GM13976 (cell line): ENCODE measurements around the gene C1orf210.

Experiments
- DNase-seq: peaks from one replicate; pipeline ENCODE4 v3.0.0; 2012; ENCODE audit warnings: low spot score
- in situ Hi-C: fragments of 300-500 bp; cut with MboI; formaldehyde crosslinking; loops from one replicate; pipeline ENCODE4 v1.12.0; 2022; ENCODE audit warnings: low sequenced_read_pairs, mixed read lengths, inconsistent platforms; ENCODE audit not compliant: unreplicated experiment
- TF ChIP-seq, protein P1 (sequence below): IDR thresholded peaks from 2 replicates; pipeline ENCODE4 v1.5.1; 2012; ENCODE audit warnings: borderline replicate concordance, mild to moderate bottlenecking; ENCODE audit not compliant: insufficient read depth; ENCODE audit errors: extremely low read depth, missing control alignments, control extremely low read depth

The C1orf210 gene

DNA sequence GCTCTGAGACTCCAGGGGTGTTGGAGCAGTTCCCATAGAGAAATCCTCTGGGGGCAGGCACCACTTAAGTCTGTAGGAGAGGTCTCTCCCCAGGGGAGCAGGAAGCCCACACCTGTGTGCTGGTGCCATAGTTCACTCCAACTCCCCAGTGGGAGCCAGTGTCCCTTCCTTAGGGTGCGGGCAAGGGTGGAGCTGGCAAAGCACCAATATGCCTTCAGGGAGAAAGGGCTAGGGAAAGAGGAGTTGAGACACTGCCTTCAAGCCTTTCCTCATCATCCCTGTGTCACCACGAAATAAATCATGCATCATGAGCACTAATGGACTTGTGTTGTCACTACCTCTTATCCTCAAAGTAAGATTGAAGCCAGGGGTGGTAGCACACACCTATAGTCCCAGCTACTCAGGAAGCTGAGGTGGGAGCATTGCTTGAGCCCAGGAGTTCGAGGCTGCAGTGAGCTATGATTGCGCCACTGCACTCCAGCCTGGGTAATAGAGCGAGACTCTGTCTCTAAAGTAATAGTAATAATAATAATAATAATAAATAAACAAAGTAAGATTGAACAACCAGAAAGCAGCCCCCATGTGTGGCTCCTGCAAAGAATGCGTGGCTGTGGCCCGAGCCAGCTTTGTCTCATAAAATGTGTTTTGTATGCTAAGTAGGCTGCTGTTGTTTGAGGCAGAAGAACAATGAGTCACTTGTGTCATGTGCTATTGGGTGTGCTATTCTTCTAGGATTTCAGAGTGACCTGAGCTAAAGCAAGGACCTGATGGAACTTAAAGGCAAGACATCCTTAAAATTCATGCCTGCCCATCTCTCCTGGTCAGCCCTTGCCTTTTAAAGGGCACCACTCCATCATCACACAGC is 8.7 kb upstream of the C1orf210 start:
- TF ChIP-seq, protein P1, sequence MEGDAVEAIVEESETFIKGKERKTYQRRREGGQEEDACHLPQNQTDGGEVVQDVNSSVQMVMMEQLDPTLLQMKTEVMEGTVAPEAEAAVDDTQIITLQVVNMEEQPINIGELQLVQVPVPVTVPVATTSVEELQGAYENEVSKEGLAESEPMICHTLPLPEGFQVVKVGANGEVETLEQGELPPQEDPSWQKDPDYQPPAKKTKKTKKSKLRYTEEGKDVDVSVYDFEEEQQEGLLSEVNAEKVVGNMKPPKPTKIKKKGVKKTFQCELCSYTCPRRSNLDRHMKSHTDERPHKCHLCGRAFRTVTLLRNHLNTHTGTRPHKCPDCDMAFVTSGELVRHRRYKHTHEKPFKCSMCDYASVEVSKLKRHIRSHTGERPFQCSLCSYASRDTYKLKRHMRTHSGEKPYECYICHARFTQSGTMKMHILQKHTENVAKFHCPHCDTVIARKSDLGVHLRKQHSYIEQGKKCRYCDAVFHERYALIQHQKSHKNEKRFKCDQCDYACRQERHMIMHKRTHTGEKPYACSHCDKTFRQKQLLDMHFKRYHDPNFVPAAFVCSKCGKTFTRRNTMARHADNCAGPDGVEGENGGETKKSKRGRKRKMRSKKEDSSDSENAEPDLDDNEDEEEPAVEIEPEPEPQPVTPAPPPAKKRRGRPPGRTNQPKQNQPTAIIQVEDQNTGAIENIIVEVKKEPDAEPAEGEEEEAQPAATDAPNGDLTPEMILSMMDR = no peak
- in situ Hi-C loops = no loop called here
- no peak for DNase-seq

DNA sequence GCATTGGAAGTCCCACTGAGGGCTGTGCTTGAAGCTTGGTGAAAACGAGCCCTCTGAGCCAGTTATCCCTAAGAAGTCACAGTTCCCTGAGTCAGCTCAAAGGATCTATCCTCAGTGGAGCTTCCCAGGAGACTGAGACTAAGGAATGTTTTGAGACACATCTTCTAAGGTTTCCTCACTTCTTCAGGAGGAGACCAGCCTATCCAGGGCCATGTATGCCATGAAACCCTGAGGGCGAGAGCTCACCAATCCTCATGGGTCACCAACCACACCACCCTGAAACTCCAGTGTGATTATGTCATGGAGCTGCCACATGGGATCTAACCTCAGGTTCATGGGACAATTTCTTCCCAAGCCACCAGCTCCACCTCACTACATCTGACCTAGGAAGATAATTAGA is 7.8 kb upstream of the C1orf210 start:
- in situ Hi-C loops = no loop called here
- DNase-seq = no peak
- TF ChIP-seq, protein P1 = no peak

DNA sequence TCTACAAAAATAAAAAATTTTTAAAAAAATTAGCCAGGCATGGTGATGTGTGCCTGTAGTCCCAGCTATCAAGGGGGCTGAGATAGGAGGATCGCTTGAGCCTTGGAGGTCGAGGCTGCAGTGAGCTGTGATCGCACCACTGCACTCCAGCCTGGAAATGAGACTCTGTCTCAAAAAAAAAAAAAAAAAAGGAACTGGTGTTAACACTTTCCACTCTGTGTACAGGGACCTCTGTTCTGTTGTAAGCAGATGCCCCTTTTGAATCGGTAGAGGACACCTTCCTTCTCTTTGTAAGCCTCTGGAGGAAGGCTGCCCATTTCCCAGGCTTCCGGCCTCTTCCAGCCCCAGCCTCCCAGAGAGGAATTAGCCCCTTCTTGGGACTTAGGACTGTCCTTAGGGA is 7.3 kb upstream of the C1orf210 start:
- TF ChIP-seq, protein P1 = no peak
- in situ Hi-C loops = no loop called here

DNA sequence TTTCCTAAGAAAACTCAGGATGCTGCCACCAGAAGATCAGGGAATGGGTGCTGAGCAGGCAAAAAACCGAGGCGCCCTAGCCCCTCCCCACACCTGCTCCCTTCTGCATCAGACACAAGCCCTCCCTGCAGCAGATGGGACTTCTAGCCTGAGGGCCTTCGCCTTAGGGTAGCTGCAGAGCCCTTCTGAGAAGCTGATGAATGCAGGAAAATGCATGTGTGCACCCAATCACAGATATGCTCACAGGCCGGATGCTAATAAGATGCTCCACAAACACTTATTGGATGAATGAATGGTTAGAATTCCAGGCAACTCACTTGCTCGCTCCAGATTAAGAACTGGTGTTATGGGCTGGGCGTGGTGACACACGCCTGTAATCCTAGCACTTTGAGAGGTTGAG is 6.8 kb upstream of the C1orf210 start:
- in situ Hi-C loops = no loop called here
- no peak for DNase-seq
- TF ChIP-seq, protein P1 = no peak

More for the DNA sequence above, 7.3 kb upstream of the C1orf210 start:
- no peak for DNase-seq

DNA sequence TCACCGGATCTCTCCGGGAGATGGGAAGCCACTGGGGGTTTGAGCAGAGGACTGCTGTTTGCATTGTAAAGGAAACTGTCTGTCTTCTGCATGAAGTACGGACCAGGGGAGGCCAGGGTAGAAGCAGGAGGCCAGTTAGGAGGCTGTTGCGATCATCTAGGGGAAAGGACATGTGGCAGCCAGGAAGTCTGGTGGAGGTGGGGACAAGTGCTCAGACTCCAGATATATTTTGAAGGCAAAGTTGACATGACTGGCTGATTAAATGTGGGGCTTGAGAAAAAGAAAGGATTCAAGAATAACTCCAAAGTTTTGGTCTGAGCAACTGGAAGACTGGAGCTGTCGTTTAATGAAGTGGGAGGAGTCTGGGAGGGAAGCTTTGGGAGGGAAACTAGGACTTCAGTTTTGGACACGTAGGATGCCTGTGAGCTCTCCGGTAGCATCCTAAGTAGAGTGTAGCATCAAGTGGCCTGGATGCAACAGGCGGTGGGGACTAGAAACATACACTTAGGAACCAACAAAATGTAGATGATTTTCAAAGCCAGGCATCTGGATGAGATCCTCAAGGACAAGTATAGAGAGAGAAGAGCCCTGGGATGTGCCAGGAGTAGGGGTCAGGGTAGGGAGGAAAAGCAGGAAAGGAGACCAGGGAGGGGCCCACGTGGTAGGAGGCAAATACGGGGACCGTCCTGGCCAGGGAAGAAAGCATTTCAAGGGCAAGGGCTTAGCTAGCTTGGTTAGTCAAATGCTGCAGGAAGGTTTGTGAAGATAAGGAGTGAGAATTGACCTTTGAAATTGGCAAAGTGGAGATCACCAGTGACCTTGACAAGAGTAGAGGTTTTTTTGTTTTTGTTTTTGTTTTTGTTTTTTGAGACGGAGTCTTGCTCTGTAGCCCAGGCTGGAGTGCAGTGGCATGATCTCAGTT is 3.7 kb upstream of the C1orf210 start:
- DNase-seq = no peak
- TF ChIP-seq, protein P1 = no peak
- in situ Hi-C loops = no loop called here

DNA sequence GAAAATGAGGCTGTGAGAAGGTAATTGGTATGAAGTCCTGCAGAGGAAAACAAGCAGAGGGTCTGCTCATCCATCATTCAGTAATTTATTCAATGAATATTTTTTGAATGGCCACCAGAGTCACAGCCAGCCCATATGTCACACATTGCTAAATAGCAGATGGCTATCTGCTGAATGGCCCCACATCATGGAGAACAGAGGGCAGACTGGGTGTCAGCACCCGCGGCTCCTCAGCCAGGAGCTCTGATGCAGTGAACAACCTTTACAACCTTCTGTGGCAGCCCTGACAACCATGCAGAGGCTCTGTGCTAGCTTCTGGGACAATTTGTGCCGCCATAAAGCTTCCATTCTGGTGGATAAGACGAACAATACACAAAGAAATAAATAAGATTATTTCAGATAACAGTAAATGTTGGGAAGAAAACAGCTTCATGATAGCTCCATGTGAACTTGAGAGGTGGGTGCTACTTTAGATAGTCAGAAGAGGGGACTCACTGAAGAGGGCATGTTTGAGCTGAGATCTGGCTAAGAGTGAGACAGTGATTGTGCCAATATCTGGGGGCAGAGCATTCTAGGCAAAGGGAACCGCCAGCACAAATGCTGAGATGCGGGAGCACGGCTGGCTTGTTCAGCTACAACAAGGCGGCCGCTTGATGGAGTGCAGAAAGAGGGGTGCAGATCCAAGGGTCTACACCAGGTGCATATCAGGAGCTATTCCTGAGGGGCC is 2.8 kb upstream of the C1orf210 start:
- TF ChIP-seq, protein P1 = no peak
- no peak for DNase-seq
- in situ Hi-C loops = no loop called here
